Cardiac muscle cell (in vitro differentiated cells and primary cell): Measurements from ENCODE around the gene C17orf67. TPM values are rescaled to one million over a fixed set of nuclear protein-coding genes. Genes with fewer than 3 reads are reported as not detected.

Experiments used
- DNase-seq, 2 donors: peaks; one replicate each; pipeline versions ENCODE4 v3.0.0 to v3.0.0-alpha.2; 2010 to 2017; ENCODE audit warnings: low read depth in 1 of 2, low spot score in 1 of 2
- H3K27ac ChIP-seq: fragments of 200-600 bp; sonication (generic); 2 replicates; pipeline ENCODE4 v1.5.1; 2016
- H3K27me3 ChIP-seq: fragments of 200-600 bp; sonication (generic); 2 replicates; pipeline ENCODE4 v1.6.0; 2016; ENCODE audit warnings: control low read depth
- H3K36me3 ChIP-seq: fragments of 200-600 bp; sonication (generic); 2 replicates; pipeline ENCODE4 v1.5.1; 2016; ENCODE audit warnings: control low read depth
- H3K4me1 ChIP-seq: fragments of 200-600 bp; sonication (generic); 2 replicates; pipeline ENCODE4 v1.8.1; 2017; ENCODE audit warnings: low read depth, mild to moderate bottlenecking, mixed run types
- H3K4me3 ChIP-seq: fragments of 200-600 bp; sonication (generic); 2 replicates; pipeline ENCODE4 v1.5.1; 2016; ENCODE audit warnings: mild to moderate bottlenecking
- H3K9me3 ChIP-seq: fragments of 200-600 bp; sonication (generic); 2 replicates; pipeline ENCODE4 v1.5.1; 2017; ENCODE audit warnings: low read depth, mild to moderate bottlenecking, control low read depth
- CTCF ChIP-seq: IDR thresholded peaks from 2 replicates; pipeline ENCODE4 v1.5.1; 2012; ENCODE audit warnings: low read depth, mild to moderate bottlenecking, low read length
- polyA plus RNA-seq: library from polyadenylated mRNA; unstranded; fragments of >200 nt; fragmentation: Nextera tagmentation; extraction: Ambion mirVana; gene quantifications from 2 replicates; pipeline ENCODE4 v1.2.1, GENCODE V29; 2016
- total RNA-seq: library from RNA; depleted of rRNA; stranded (reverse); fragments of >200 nt; gene quantifications from 2 replicates; pipeline ENCODE4 v1.2.3, GENCODE V29; 2016

Gene C17orf67
- total and polyA plus RNA-seq, 2 experiments from 2014 or later: 0.74 to 2.6 TPM

GRCh38 chr17:56808503-56808902 lies 25.2 kb downstream of the C17orf67 start:
- DNase-seq: no peak
- TF ChIP-seq CTCF: no peak
- H3K4me3 ChIP-seq: no peak overlapping the region
- no peaks in the 10 kb centered on the region for H3K9me3 ChIP-seq
- H3K4me1 ChIP-seq: no peaks in the 10 kb centered on the region
- no peaks in the 10 kb centered on the region for H3K36me3 ChIP-seq
- no peak overlapping the region for H3K27ac ChIP-seq
- no peaks in the 10 kb centered on the region for H3K27me3 ChIP-seq

- no peak for TF ChIP-seq CTCF
- no peak for DNase-seq
- H3K27me3 ChIP-seq: no peaks in the 10 kb centered on the region
Measured at GRCh38 chr17:56807723-56808122, 26.0 kb downstream of the C17orf67 start.

GRCh38 chr17:56806949-56807348 lies 26.8 kb downstream of the C17orf67 start:
- no peak overlapping the region for H3K4me3 ChIP-seq
- no peak overlapping the region for H3K27ac ChIP-seq
- no peaks in the 10 kb centered on the region for H3K9me3 ChIP-seq
- H3K4me1 ChIP-seq: peaks cover 4% of the 10 kb centered on the region
- no peak for DNase-seq
- TF ChIP-seq CTCF: no peak
- no peaks in the 10 kb centered on the region for H3K27me3 ChIP-seq
- no peaks in the 10 kb centered on the region for H3K36me3 ChIP-seq

More at GRCh38 chr17:56807723-56808122, 26.0 kb downstream of the C17orf67 start:
- peaks cover under 1% of the 10 kb centered on the region for H3K4me1 ChIP-seq
- H3K27ac ChIP-seq: no peak overlapping the region
- H3K4me3 ChIP-seq: no peak overlapping the region
- no peaks in the 10 kb centered on the region for H3K36me3 ChIP-seq
- H3K9me3 ChIP-seq: no peaks in the 10 kb centered on the region

GRCh38 chr17:56804454-56804853 lies 29.3 kb downstream of the C17orf67 start:
- peaks cover 4% of the 10 kb centered on the region for H3K4me1 ChIP-seq
- H3K27ac ChIP-seq: no peak overlapping the region
- H3K36me3 ChIP-seq: no peaks in the 10 kb centered on the region
- no peak overlapping the region for H3K4me3 ChIP-seq
- no peak for TF ChIP-seq CTCF
- DNase-seq: no peak
- no peaks in the 10 kb centered on the region for H3K9me3 ChIP-seq
- no peaks in the 10 kb centered on the region for H3K27me3 ChIP-seq

GRCh38 chr17:56803071-56803470 lies 30.6 kb downstream of the C17orf67 start:
- H3K9me3 ChIP-seq: no peaks in the 10 kb centered on the region
- TF ChIP-seq CTCF: no peak
- no peaks in the 10 kb centered on the region for H3K36me3 ChIP-seq
- H3K27me3 ChIP-seq: no peaks in the 10 kb centered on the region
- H3K4me3 ChIP-seq: no peak overlapping the region
- H3K4me1 ChIP-seq: peaks cover 4% of the 10 kb centered on the region
- no peak overlapping the region for H3K27ac ChIP-seq
- no peak for DNase-seq
